NCI-H2196 treated with DMSO at 0.1 percent for 48 hours (cell line): ENCODE results near the gene DIP2C.

Source experiments
- DNase-seq: peaks from one replicate; lab custom pipeline; 2025; ENCODE audit not compliant: unreplicated experiment; lab: John Stamatoyannopoulos, UW

DIP2C gene

DNA sequence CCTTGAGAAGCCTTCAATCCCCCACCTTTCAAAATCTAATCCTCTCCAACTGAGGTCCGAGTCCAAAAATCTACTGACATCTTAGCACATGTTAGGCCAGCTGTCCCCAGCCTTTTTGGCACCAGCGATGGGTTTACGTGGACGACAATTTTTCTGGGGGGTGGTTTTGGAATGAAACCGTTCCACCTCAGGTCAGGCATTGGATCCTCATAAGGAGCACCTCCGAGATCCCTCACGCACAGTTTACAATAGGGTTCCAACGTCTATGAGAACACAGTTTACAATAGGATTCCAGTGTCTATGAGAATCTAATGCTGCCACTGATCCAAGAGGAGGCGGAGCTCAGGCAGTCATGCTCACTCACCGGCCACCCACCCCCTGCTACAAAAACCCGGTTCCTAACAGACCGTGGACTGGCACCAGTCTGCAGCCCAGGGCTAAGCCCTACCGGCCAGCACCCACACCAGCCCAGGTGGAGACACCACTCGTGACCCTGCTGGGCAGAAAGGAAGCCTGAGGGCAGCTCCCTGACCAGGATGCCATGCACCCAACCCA, 107.6 kb downstream of the DIP2C start:
- DNase-seq: no peak

GRCh38 chr10:580778-581177, 108.7 kb downstream of the DIP2C start:
- no peak for DNase-seq

DNA sequence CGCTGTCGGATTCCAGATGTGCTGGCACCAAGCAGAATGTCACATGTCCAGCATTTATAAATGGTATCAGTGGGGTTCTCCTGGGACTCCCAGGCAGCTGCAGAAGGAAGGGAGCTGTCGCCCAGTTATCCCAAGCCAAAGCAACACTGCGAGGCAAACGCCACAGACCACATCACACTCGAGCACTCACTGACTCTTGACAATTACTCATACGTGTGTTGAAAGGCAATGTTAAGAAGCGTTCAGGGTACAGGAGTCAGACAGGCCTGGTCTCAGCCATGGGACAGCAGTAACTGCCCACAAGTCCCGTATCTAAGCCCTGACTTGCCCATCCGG, 113.4 kb downstream of the DIP2C start:
- DNase-seq: no peak

GRCh38 chr10:575402-576129, 113.9 kb downstream of the DIP2C start:
- no peak for DNase-seq

GRCh38 chr10:572696-573095, 116.8 kb downstream of the DIP2C start:
- DNase-seq: no peak

- DNase-seq: no peak
Observed at GRCh38 chr10:571688-572451, 117.6 kb downstream of the DIP2C start.

- no peak for DNase-seq
Observed at GRCh38 chr10:571166-571565, 118.3 kb downstream of the DIP2C start.

DNA sequence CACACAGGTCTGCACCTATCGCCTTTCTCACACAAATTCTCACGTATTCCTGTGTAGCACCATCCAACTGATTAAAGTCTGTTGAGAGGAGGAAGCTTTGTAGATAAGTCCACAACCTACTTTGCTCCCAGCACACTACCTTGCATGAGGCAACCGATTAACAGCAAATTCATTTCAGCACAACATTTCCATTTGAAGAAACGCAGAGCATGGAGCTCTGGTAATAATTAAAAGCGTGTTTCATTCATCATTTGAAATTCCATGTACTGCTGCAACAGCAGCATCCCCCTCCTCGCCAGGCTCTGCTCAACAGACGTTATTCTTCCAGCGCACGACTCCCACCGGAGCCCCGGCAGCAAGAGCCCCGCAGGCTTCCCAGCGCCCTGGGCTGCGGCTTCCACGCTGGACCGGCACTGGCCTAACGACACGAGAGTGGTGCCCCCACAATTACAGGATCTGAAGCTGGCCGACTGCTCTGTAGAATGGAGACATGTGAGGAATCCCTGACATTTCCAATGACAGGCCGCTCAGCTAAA, 118.8 kb downstream of the DIP2C start:
- DNase-seq: no peak

GRCh38 chr10:569961-570627, 119.4 kb downstream of the DIP2C start:
- no peak for DNase-seq

- DNase-seq: no peak
Observed at GRCh38 chr10:568848-569247, 120.6 kb downstream of the DIP2C start.

DNA sequence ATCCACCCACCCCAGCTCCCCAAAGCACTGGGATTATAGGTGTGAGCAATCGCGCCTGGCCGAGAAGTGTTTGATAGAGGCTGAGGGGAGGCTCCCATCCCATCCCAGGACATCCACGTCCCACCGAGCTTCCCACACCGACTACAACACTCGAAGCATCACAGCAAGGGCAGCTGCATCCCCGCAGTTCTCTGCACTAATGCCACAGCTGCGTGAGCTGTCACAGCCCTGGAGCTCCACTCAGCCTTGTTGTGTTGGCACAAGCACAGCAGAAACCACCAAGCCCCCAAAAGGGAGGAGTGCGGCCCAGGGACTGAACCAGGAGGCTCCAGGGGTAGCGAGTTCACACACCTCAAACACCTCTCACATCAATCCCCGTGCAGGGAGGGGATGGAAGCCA, 121.6 kb downstream of the DIP2C start:
- DNase-seq: no peak

GRCh38 chr10:566241-566885, 123.1 kb downstream of the DIP2C start:
- DNase-seq: no peak

- DNase-seq: no peak
Observed at GRCh38 chr10:565676-566075, 123.8 kb downstream of the DIP2C start.

DNA sequence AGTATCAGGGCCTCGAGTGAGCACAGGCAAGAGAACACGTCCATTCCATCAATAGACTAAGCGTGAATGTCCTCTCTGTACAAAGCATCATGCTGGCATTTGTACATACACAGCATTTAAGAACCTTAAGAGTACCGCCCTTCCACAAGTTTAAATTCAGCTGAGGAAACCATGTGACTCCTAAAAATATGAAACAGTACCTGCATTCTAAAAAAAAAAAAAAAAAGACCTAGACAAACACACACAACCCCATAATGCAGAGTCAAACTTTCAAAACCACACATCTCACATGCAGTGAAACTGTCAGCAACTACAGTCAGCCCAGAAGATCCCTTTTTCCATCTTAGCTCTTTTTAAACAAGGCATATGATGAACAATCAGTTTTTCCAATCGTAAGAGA, 124.3 kb downstream of the DIP2C start:
- DNase-seq: no peak

- no peak for DNase-seq
Observed at GRCh38 chr10:563827-564226, 125.6 kb downstream of the DIP2C start.

DNA sequence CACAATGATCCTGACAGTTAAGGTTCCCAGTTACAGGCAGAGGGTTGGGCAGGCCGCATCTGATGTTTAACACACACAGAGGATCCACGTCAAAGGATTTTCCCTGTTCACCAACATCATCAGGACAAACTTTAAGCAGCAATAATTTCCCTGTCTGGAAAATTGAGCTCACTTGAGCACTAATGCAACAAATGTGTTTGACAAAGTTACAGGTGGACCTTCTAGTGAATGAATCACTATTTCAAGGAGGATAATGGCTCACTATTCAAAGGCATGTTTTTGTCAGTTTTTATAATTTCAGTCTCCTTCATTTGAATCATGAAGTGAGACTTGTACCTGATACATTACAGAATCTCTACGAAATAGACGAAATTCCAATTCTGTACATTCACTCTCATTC, 127.3 kb downstream of the DIP2C start:
- no peak for DNase-seq

DNA sequence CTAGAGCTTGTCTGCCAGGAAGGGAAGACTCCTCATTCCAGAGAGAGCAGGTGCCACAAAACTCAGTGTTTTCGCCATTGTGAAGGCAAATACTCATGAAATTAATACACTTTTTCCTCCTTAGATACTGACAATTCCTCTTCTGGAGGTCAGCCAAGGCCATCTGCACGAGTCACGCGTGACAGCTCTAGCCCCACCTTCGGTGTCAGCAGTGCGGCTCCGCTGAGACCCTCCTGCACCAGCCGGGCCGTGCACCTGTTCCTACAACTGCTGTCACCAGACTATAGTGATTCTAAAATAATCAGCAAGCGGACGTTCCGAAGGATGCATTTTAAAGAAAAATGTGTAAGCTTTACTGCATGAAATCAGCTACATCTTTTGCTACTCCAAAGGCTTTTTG, 127.7 kb downstream of the DIP2C start:
- no peak for DNase-seq

DNA sequence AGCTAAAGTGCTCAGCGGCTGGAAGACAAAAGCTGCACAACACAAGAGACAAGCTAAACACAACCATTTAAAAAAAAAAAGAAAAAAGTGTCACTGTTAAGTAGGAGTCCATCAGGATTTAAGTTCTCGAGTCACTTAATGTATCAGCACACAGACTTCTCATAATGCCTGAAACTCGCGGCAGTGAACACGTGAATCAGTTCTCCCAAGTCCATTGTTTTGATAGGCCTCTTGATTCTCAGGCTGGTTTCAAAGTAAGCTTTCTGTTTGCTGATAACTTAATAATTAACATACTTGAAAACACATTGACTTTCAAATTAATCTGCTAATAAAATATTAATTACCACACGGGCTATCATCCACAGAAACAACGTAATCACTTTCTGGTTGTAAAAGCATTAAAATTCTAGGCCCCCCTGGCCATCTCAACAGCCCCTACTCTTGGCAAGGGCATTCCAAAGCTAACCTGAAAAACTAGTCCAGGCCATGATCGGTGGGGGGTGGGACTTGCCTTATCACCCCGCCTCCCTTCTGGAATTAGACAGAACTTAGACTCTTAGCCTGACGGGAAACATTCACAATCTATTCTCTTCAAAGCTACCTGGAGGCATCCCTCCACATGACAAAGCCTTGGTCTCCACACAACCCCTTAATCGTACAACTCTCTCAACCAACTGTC, 129.0 kb downstream of the DIP2C start:
- no peak for DNase-seq

GRCh38 chr10:559767-560047, 129.8 kb downstream of the DIP2C start:
- DNase-seq: no peak

DNA sequence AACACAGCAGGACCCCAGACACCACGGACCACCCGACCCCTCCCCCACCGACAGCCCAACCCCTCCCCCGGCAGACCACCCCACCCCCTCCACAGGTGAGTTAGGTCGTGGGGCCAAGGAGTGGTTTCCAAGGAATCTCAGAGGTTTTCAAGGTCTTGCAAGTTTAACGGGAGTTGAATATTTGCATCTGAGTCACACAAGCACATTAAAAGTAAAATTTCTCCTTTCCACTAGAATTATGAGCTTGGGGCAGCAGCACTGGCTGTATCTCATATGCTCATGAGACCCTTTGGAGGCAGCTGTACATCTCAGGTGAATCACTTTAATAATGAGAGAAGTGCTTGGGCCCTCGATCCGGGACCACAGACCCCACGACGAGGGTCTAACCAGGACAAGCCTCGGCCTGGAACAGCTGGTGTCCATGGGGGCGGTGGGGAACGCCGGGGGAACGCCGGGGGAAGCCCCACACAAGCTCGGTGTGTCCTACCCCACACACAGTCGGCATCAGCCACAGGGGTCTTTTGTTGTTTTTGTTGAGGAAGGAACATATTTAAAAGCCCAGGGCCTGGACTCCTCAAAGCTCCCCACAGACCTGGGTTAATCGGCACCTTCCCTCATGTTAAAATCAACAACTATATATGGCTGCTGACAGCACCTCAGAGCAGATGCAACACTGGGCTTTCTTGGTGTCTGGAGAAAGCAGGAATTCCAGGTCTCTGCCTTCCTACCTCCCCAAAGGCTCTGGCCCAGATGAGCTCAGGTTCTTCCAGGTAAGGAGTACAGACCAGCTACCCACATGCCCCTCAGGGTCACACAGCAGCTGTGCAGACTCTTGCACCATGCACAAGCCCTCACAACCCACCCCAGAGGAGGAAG, 130.3 kb downstream of the DIP2C start:
- no peak for DNase-seq
